Measurements from ENCODE around the gene BBS9. TPM values are rescaled to one million over a fixed set of nuclear protein-coding genes. Genes with fewer than 3 reads are reported as not detected.

The BBS9 gene
- total and polyA plus RNA-seq, 4 experiments from 2014 or later = 13.9 to 27.3 (median 24.8) TPM

- CTCF ChIA-PET (ENCODE audit: partially characterized antibody) = no interaction called here
- no peak overlapping the region for H3K4me3 ChIP-seq (ENCODE audit: low read length in 2 of 2)
- H3K27ac ChIP-seq (ENCODE audit: low read depth, low read length) = no peak overlapping the region
- POLR2A ChIA-PET (ENCODE audit: partially characterized antibody) = no interaction called here
- Mint-ChIP-seq H3K4me3 (no peak overlapping the region), H3K9me3 (peaks cover 0 to 2% (median 0%) of the 10 kb centered on the region in 8 donors), H3K4me1 (no peaks in the 10 kb centered on the region), H3K27ac (no peak overlapping the region), H3K36me3 (peaks cover 22 to 32% of the 10 kb centered on the region in 2 donors), H3K27me3 (no peaks in the 10 kb centered on the region)
- no peaks in the 10 kb centered on the region for H3K36me3 ChIP-seq (ENCODE audit: insufficient read depth, low read length)
- no peak for DNase-seq
- intact Hi-C loops (cut with micrococcal nuclease) = no loop called here
- H3K27me3 ChIP-seq (ENCODE audit: insufficient read depth, low read length) = no peaks in the 10 kb centered on the region
- H3K4me1 ChIP-seq (ENCODE audit: insufficient read depth, low read length) = no peaks in the 10 kb centered on the region
- no peaks in the 10 kb centered on the region for H3K9me3 ChIP-seq (ENCODE audit: control insufficient read depth in 1 of 2, low read length in 2 of 2)
Observed at GRCh38 chr7:33336820-33337219, 207.5 kb downstream of the BBS9 start.

GRCh38 chr7:33339074-33339790 is 209.9 kb downstream of the BBS9 start:
- H3K4me1 Mint-ChIP-seq = no peaks in the 10 kb centered on the region
- CTCF ChIA-PET (ENCODE audit: partially characterized antibody) = no interaction called here
- H3K27ac ChIP-seq (ENCODE audit: low read depth, low read length) = no peak overlapping the region
- POLR2A ChIA-PET (ENCODE audit: partially characterized antibody) = no interaction called here
- H3K36me3 ChIP-seq (ENCODE audit: insufficient read depth, low read length) = no peaks in the 10 kb centered on the region
- intact Hi-C loops (cut with micrococcal nuclease) = no loop called here
- peaks cover 0 to 2% (median 0%) of the 10 kb centered on the region in 8 donors for H3K9me3 Mint-ChIP-seq
- H3K27ac Mint-ChIP-seq = no peak overlapping the region
- H3K4me3 ChIP-seq (ENCODE audit: low read length in 2 of 2) = no peak overlapping the region
- peaks cover 26 to 36% of the 10 kb centered on the region in 2 donors for H3K36me3 Mint-ChIP-seq
- no peaks in the 10 kb centered on the region for H3K9me3 ChIP-seq (ENCODE audit: control insufficient read depth in 1 of 2, low read length in 2 of 2)
- H3K4me3 Mint-ChIP-seq = no peak overlapping the region
- no peaks in the 10 kb centered on the region for H3K4me1 ChIP-seq (ENCODE audit: insufficient read depth, low read length)
- H3K27me3 Mint-ChIP-seq = no peaks in the 10 kb centered on the region
- H3K27me3 ChIP-seq (ENCODE audit: insufficient read depth, low read length) = no peaks in the 10 kb centered on the region
- DNase-seq = no peak

DNA sequence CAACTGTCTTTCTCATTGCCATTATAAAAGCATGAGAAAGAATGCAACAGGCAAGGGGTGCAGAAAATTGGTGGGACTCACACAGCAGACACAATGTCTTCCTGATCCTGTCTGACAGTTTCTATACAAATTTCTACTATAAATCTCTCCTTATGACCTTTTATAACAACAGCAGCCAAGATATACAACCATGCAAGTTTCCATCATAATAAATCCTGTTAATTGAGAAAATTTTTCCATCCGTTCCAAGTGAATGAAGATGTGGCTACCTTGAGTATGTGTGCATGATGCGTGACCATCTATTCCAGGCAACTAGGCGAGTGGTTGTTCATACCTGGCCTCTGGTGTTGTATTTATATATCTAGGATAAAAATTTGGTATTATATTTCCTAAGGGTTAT is 216.7 kb downstream of the BBS9 start:
- H3K4me1 ChIP-seq (ENCODE audit: insufficient read depth, low read length) = no peaks in the 10 kb centered on the region
- H3K9me3 ChIP-seq (ENCODE audit: control insufficient read depth in 1 of 2, low read length in 2 of 2) = no peaks in the 10 kb centered on the region
- peaks cover 0 to 2% (median 0%) of the 10 kb centered on the region in 8 donors for H3K9me3 Mint-ChIP-seq
- H3K4me3 ChIP-seq (ENCODE audit: low read length in 2 of 2) = no peak overlapping the region
- H3K27ac Mint-ChIP-seq = no peak overlapping the region
- peaks cover 39 to 52% of the 10 kb centered on the region in 2 donors for H3K36me3 Mint-ChIP-seq
- H3K27me3 Mint-ChIP-seq = no peaks in the 10 kb centered on the region
- H3K27ac ChIP-seq (ENCODE audit: low read depth, low read length) = no peak overlapping the region
- H3K27me3 ChIP-seq (ENCODE audit: insufficient read depth, low read length) = no peaks in the 10 kb centered on the region
- no peaks in the 10 kb centered on the region for H3K36me3 ChIP-seq (ENCODE audit: insufficient read depth, low read length)
- no peak overlapping the region for H3K4me3 Mint-ChIP-seq
- POLR2A ChIA-PET (ENCODE audit: partially characterized antibody) = no interaction called here
- no peaks in the 10 kb centered on the region for H3K4me1 Mint-ChIP-seq
- no peak for DNase-seq
- intact Hi-C loops (cut with micrococcal nuclease) = no loop called here
- CTCF ChIA-PET (ENCODE audit: partially characterized antibody) = no interaction called here

DNA sequence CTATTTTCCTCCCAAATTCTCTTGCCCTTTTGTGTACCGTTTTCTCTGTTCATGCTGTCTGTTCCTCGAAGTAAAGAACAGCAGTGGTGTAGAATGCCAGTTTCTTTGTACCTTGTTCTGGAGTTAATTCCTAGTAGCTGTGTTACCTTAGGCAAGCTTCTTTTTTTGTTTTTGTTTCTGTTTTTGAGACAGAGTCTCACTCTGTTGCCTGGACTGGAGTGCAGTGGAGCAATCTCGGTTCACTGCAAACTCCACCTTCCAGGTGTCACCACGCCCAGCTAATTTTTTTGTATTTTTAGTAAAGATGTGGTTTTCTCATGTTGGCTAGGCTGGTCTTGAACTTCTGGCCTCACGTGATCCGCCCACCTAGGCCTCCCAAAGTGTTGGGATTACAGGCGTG is 221.2 kb downstream of the BBS9 start:
- H3K9me3 Mint-ChIP-seq = peaks cover 0 to 2% (median 0%) of the 10 kb centered on the region in 8 donors
- no peak for DNase-seq
- CTCF ChIA-PET (ENCODE audit: partially characterized antibody) = no interaction called here
- peaks cover 30 to 53% of the 10 kb centered on the region in 2 donors for H3K36me3 Mint-ChIP-seq
- Histone ChIP-seq H3K9me3 (ENCODE audit: control insufficient read depth in 1 of 2, low read length in 2 of 2) (no peaks in the 10 kb centered on the region), H3K27ac (ENCODE audit: low read depth, low read length) (no peak overlapping the region), H3K4me3 (ENCODE audit: low read length in 2 of 2) (no peak overlapping the region), H3K4me1 (ENCODE audit: insufficient read depth, low read length) (no peaks in the 10 kb centered on the region), H3K36me3 (ENCODE audit: insufficient read depth, low read length) (no peaks in the 10 kb centered on the region), H3K27me3 (ENCODE audit: insufficient read depth, low read length) (no peaks in the 10 kb centered on the region)
- H3K27ac Mint-ChIP-seq = no peak overlapping the region
- H3K4me3 Mint-ChIP-seq = no peak overlapping the region
- POLR2A ChIA-PET (ENCODE audit: partially characterized antibody) = no interaction called here
- intact Hi-C loops (cut with micrococcal nuclease) = no loop called here
- H3K4me1 Mint-ChIP-seq = peaks cover 0 to 2% (median 0%) of the 10 kb centered on the region in 4 donors
- no peaks in the 10 kb centered on the region for H3K27me3 Mint-ChIP-seq

DNA sequence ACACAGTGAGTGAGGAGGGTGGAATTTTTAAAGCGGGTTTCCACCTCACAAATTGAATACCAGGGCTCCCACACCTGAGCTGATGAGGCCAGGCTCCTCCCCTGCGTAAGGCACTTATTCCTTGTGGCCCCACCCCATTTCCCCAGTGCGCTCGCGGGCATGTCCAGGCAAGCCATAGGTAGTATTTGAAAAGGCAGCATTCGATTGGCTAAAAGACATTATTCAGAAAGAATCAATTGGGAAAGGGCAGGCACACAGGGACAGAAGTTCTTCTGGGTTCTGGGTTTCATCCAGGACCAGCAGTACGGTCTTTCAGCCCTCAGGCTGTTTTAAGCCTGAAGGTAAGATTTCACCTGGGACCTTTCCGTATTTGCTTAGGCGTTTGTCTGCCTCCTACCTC is 222.3 kb downstream of the BBS9 start:
- Histone ChIP-seq H3K27me3 (ENCODE audit: insufficient read depth, low read length) (no peaks in the 10 kb centered on the region), H3K4me1 (ENCODE audit: insufficient read depth, low read length) (no peaks in the 10 kb centered on the region), H3K9me3 (ENCODE audit: control insufficient read depth in 1 of 2, low read length in 2 of 2) (no peaks in the 10 kb centered on the region), H3K4me3 (ENCODE audit: low read length in 2 of 2) (no peak overlapping the region), H3K27ac (ENCODE audit: low read depth, low read length) (no peak overlapping the region), H3K36me3 (ENCODE audit: insufficient read depth, low read length) (no peaks in the 10 kb centered on the region)
- H3K27ac Mint-ChIP-seq = no peak overlapping the region
- H3K27me3 Mint-ChIP-seq = no peaks in the 10 kb centered on the region
- no peak overlapping the region for H3K4me3 Mint-ChIP-seq
- ChIA-PET POLR2A (ENCODE audit: partially characterized antibody) (no interaction called here), CTCF (ENCODE audit: partially characterized antibody) (no interaction called here)
- peaks cover 24 to 46% of the 10 kb centered on the region in 2 donors for H3K36me3 Mint-ChIP-seq
- no peak for DNase-seq
- intact Hi-C loops (cut with micrococcal nuclease) = no loop called here
- H3K9me3 Mint-ChIP-seq = peaks cover 0 to 2% (median 0%) of the 10 kb centered on the region in 8 donors
- peaks cover 0 to 2% (median 0%) of the 10 kb centered on the region in 4 donors for H3K4me1 Mint-ChIP-seq

DNA sequence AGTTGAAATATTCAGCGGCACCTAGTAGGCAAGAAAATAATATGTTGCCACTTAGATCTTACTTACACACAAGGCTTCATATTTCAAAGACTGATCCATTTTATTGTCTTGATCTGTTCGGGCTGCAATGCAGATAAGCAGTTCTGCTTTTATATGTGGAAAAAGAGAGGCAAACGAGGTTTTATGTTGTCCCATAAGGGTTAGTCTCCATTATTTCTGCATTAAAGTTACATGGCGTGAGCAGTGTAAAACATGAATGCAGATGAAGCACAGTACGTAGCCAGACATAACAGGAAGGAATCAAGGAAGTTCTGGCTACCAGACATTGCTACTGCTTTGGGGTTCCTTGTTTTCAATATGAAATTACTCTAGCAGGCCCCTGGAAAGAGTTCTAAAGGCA is 224.8 kb downstream of the BBS9 start:
- Histone ChIP-seq H3K27me3 (ENCODE audit: insufficient read depth, low read length) (no peaks in the 10 kb centered on the region), H3K36me3 (ENCODE audit: insufficient read depth, low read length) (no peaks in the 10 kb centered on the region), H3K27ac (ENCODE audit: low read depth, low read length) (no peak overlapping the region), H3K4me1 (ENCODE audit: insufficient read depth, low read length) (no peaks in the 10 kb centered on the region), H3K9me3 (ENCODE audit: control insufficient read depth in 1 of 2, low read length in 2 of 2) (no peaks in the 10 kb centered on the region), H3K4me3 (ENCODE audit: low read length in 2 of 2) (no peak overlapping the region)
- Mint-ChIP-seq H3K36me3 (peaks cover 17 to 38% of the 10 kb centered on the region in 2 donors), H3K4me3 (no peak overlapping the region), H3K9me3 (peaks cover 0 to 2% (median 0%) of the 10 kb centered on the region in 8 donors), H3K4me1 (peaks cover 0 to 2% (median 0%) of the 10 kb centered on the region in 4 donors), H3K27ac (no peak overlapping the region), H3K27me3 (no peaks in the 10 kb centered on the region)
- intact Hi-C loops (cut with micrococcal nuclease) = no loop called here
- POLR2A ChIA-PET (ENCODE audit: partially characterized antibody) = no interaction called here
- CTCF ChIA-PET (ENCODE audit: partially characterized antibody) = interaction anchor here (0.9 kb wide), 1 partner anchor 32 kb away, joined by 3 read pairs; no protein-coding TSS in a partner anchor
- DNase-seq = no peak

DNA sequence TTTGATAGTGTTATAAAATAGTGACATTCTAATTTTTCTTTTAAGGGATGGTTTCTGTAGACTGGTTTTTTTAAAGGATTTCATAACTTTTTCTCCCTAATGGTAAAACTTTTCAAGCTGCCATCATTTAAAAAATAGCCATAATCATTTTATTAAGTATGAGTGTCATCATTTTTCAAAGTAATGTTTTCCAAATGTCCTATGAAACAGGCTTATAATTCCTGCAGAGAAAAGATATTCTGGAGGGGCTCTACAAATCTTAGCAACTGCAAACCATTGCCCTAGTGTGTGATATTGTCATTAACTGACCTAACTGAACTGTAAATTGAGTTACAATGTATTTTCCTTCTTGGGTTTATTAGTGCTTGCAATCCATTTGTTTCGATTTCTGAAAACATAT is 226.0 kb downstream of the BBS9 start:
- Histone ChIP-seq H3K27me3 (ENCODE audit: insufficient read depth, low read length) (no peaks in the 10 kb centered on the region), H3K27ac (ENCODE audit: low read depth, low read length) (no peak overlapping the region), H3K4me1 (ENCODE audit: insufficient read depth, low read length) (no peaks in the 10 kb centered on the region), H3K4me3 (ENCODE audit: low read length in 2 of 2) (no peak overlapping the region), H3K9me3 (ENCODE audit: control insufficient read depth in 1 of 2, low read length in 2 of 2) (no peaks in the 10 kb centered on the region), H3K36me3 (ENCODE audit: insufficient read depth, low read length) (no peaks in the 10 kb centered on the region)
- DNase-seq = no peak
- no peak overlapping the region for H3K4me3 Mint-ChIP-seq
- intact Hi-C loops (cut with micrococcal nuclease) = no loop called here
- H3K36me3 Mint-ChIP-seq = peaks cover 11 to 27% of the 10 kb centered on the region in 2 donors
- peaks cover 0 to 1% (median 0%) of the 10 kb centered on the region in 8 donors for H3K9me3 Mint-ChIP-seq
- peaks cover 0 to 2% (median 0%) of the 10 kb centered on the region in 4 donors for H3K4me1 Mint-ChIP-seq
- POLR2A ChIA-PET (ENCODE audit: partially characterized antibody) = no interaction called here
- CTCF ChIA-PET (ENCODE audit: partially characterized antibody) = no interaction called here
- no peaks in the 10 kb centered on the region for H3K27me3 Mint-ChIP-seq
- H3K27ac Mint-ChIP-seq = no peak overlapping the region
